Immature natural killer cell (primary cell): ENCODE data around the gene MYO1F. TPM values are rescaled to one million over a fixed set of nuclear protein-coding genes. Genes with fewer than 3 reads are reported as not detected.
A peak's percentile ranks its signal among the peaks of the same experiment; 100 is the strongest.

Experiments
- DNase-seq, 3 donors: peaks; one replicate each; pipeline ENCODE4 v3.0.0; 2022; ENCODE audit warnings: mixed read lengths in 1 of 3
- H3K27ac Mint-ChIP-seq, 6 donors: one replicate each; pipeline ENCODE4 v1.8.0; 2020; ENCODE audit warnings: mixed read lengths in 6 of 6, mild to moderate bottlenecking in 5 of 6, inconsistent platforms in 4 of 6, moderate library complexity in 3 of 6
- H3K27me3 Mint-ChIP-seq, 3 donors: one replicate each; pipeline ENCODE4 v1.8.0; 2020 to 2021; ENCODE audit warnings: low read depth in 3 of 3, mild to moderate bottlenecking in 3 of 3, mixed read lengths in 3 of 3, moderate library complexity in 3 of 3, inconsistent platforms in 1 of 3
- H3K36me3 Mint-ChIP-seq, 3 donors: one replicate each; pipeline ENCODE4 v1.8.0; 2020; ENCODE audit warnings: mixed read lengths in 3 of 3, inconsistent platforms in 2 of 3, mild to moderate bottlenecking in 2 of 3
- H3K4me1 Mint-ChIP-seq, 2 donors: one replicate each; pipeline ENCODE4 v1.8.0; 2020; ENCODE audit warnings: inconsistent platforms in 2 of 2, mild to moderate bottlenecking in 2 of 2, mixed read lengths in 2 of 2, moderate library complexity in 1 of 2
- H3K4me3 Mint-ChIP-seq, 5 donors: one replicate each; pipeline ENCODE4 v1.8.0; 2020; ENCODE audit warnings: mild to moderate bottlenecking in 5 of 5, mixed read lengths in 5 of 5, inconsistent platforms in 3 of 5, moderate library complexity in 3 of 5
- H3K9me3 Mint-ChIP-seq, 6 donors: one replicate each; pipeline ENCODE4 v1.8.0; 2020; ENCODE audit warnings: mild to moderate bottlenecking in 6 of 6, mixed read lengths in 6 of 6, inconsistent platforms in 4 of 6, moderate library complexity in 3 of 6
- polyA plus RNA-seq, 3 donors: library from polyadenylated mRNA; unstranded; fragments of 300-500 nt; fragmentation: Illumina TruSeq; gene quantifications; one replicate each; pipeline ENCODE4 v1.2.3, GENCODE V29; 2021

Gene MYO1F
- polyA plus RNA-seq, 3 donors from 2014 or later, result 104 to 340 (median 110) TPM

DNA sequence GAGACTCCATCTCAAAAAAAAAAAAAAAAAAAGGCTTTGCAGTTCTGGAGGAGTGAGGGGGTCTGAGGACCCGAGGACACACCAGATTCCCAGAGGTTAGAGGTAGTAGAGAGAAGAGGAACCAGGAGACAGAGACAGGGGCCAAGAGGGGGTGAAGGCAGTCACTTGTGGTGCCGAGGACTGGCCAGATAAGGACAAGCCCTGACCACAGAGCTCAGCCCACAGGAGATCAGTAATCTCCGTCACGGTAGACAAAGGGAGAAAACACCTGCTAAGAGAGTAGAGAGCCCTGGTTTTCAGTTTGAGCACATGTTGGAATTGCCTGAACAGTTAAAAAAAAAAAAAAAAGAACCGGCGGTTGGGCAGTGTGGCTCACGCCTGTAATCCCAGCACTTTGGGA, 73.1 kb downstream of the MYO1F start:
- Mint-ChIP-seq H3K27me3 (peaks cover 5 to 14% (median 12%) of the 10 kb centered on the region in 3 donors), H3K9me3 (no peaks in the 10 kb centered on the region), H3K36me3 (peaks cover 0 to 9% (median 0%) of the 10 kb centered on the region in 3 donors), H3K4me3 (peak overlapping the region; percentile 50 to 72 (median 67)), H3K27ac (no peak overlapping the region), H3K4me1 (peaks cover 39 to 43% of the 10 kb centered on the region in 2 donors)
- no peak for DNase-seq

DNA sequence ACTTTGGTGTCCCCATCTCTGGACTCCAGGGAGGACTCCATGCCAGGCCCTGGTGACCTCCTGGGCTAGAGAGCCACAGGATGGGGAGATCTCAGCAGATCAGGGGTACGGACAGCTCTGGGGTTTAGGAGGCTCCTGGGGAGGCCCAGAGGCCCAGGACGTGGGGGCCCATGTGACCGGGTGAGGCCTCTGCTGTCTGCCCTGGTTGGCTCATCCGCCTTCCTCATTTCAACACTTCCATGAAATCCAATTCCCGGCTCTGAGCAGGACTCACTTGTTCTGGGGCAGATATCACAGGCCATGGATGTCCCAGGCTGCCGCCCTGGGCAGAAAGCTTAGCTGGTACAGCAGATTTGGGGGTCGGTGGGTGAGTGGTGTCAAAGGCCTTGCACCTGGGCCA, 73.7 kb downstream of the MYO1F start:
- peaks cover 5 to 14% (median 12%) of the 10 kb centered on the region in 3 donors for H3K27me3 Mint-ChIP-seq

DNA sequence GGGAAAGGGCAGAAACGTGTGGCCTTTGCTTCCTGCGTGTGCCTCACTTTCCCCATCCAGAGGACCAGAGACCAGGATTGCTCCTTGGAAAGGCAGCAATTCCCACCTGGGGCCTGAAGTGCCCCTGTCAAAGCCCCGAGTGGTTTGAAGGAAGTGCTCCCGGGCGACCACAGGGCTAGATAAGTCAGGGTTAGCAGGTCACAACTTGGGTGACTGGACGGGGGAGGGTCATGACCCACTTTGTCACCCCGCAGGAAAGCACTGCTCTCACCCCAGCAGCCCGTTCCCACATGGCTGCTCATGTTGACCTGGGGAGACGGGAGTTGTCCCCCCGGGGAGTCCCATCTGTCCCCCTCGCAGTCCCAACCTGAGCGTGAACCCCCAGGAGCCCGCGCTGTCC, 75.3 kb downstream of the MYO1F start:
- H3K27ac Mint-ChIP-seq, result peak overlapping the region in 1 of 6 donors; percentile 61
- peak overlapping the region; percentile 7 to 57 (median 51) for H3K4me3 Mint-ChIP-seq
- DNase-seq, result no peak
- peaks cover 0 to 6% (median 0%) of the 10 kb centered on the region in 3 donors for H3K36me3 Mint-ChIP-seq
- H3K4me1 Mint-ChIP-seq, result peaks cover 39 to 43% of the 10 kb centered on the region in 2 donors
- no peaks in the 10 kb centered on the region for H3K9me3 Mint-ChIP-seq
- peaks cover 6 to 8% (median 7%) of the 10 kb centered on the region in 3 donors for H3K27me3 Mint-ChIP-seq

More for the DNA sequence above, 73.7 kb downstream of the MYO1F start:
- H3K36me3 Mint-ChIP-seq, result peaks cover 0 to 9% (median 0%) of the 10 kb centered on the region in 3 donors
- DNase-seq, result no peak
- peak overlapping the region in 1 of 6 donors; percentile 12 for H3K27ac Mint-ChIP-seq
- peaks cover 39 to 43% of the 10 kb centered on the region in 2 donors for H3K4me1 Mint-ChIP-seq
- H3K9me3 Mint-ChIP-seq, result no peaks in the 10 kb centered on the region
- H3K4me3 Mint-ChIP-seq, result peak overlapping the region in 4 of 5 donors; percentile 22 to 38 (median 34)

DNA sequence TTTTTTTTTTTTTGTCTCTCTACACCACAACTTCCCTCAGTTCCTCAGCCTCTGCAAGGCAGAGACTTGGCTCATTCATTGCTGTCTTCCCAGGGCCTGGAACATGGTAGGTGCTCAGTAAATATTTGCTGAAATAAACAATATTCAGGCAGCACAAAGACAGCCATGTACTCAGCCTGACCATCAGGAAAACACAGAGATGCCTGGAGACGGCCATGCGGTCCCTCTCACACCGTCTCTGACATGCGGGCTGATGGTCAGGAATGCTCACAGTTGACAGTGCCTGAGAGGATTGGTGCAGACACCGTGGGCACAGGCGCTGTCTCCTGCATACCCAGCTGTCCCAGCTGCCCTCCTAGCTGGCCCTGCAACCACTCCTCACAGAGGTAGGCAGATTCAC, 75.7 kb downstream of the MYO1F start:
- Mint-ChIP-seq H3K27ac (no peak overlapping the region), H3K9me3 (no peaks in the 10 kb centered on the region), H3K27me3 (peaks cover 5 to 8% (median 7%) of the 10 kb centered on the region in 3 donors), H3K4me1 (peaks cover 38 to 42% of the 10 kb centered on the region in 2 donors), H3K36me3 (peaks cover 0 to 6% (median 0%) of the 10 kb centered on the region in 3 donors), H3K4me3 (peak overlapping the region in 1 of 5 donors; percentile 53)
- no peak for DNase-seq

DNA sequence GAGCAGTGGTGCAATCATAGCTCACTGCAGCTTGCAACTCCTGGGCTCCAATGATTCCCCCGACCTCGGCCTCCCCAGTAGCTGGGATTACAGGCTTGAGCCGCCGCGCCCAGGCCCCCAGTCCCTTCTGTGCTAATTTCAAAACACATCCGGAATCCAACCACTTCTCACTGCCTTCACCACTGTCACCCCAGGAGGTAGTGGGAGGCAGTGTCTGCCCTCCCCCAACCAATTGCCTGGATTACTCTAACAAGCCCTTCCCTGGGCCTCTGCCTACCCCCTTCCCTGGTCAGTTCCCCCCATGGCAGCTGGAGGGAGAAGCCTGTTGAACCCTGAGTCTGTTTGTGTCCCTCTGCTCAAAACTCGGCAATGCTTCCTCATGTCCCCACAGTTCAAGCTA, 77.1 kb downstream of the MYO1F start:
- Mint-ChIP-seq H3K4me3 (peak overlapping the region in 2 of 5 donors; percentile 54 to 61), H3K9me3 (no peaks in the 10 kb centered on the region), H3K27ac (peak overlapping the region in 2 of 6 donors; percentile 47 to 88), H3K4me1 (peaks cover 33 to 38% of the 10 kb centered on the region in 2 donors), H3K27me3 (peaks cover 3 to 4% (median 4%) of the 10 kb centered on the region in 3 donors), H3K36me3 (peaks cover 0 to 6% (median 0%) of the 10 kb centered on the region in 3 donors)
- no peak for DNase-seq

DNA sequence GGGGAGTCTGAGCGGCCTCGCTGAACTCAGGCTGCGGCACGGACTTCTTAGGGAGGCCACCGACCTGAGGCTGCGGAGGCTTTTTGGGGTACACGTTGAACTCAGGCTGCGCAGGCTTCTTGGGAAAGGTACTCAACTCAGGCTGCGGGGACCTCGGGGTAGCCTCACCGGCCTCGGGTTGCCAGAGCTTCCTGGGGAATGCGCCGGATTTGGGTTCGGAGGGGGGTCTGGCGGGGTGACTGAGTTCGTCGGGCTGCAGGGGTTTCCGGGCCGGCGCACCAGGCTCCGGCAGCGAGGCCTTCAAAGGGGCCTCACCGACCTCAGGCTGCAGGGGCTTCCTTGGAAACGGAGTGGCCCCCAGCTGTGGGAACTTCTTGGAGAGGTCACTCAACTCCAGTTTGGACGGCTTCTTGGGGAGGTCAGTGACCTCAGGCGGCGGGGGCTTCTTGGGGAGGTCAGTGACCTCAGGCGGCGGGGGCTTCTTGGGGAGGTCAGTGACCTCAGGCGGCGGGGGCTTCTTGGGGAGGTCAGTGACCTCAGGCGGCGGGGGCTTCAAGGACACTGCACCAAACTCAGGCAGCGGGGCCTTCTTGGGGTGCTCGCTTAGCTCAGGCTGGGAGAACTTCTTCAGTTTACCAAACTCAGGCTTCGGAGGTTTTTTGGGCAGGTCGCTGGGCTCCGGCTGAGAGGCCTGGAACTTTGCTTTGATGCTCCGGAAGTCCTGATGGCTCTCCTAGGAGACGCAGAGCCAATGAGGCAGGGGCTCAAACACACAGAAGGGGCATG, 78.0 kb downstream of the MYO1F start:
- H3K4me3 Mint-ChIP-seq, result no peak overlapping the region
- H3K9me3 Mint-ChIP-seq, result no peaks in the 10 kb centered on the region

DNA sequence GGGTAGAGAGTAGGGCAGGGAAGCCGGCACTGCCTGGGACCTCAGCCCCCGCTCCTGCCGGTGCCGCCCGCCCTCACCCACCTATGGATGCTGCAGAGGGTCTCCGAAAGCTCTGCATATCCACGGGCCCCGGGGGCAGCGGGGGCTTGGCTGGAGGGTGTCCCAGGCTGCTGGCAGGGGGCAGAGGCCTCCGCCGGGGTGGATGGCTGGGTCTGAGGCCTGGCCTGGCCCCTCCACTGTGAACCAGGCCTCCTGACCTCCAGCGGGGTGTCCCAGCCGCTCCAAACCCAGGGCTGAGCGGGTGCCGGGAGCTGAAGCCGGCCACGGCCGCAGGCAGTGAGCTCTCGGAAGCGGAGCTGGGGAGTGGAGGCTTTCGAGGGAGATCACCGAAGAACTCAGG, 78.9 kb downstream of the MYO1F start:
- H3K9me3 Mint-ChIP-seq, result no peaks in the 10 kb centered on the region
- DNase-seq, result no peak
- H3K36me3 Mint-ChIP-seq, result peaks cover 0 to 6% (median 0%) of the 10 kb centered on the region in 3 donors
- H3K4me3 Mint-ChIP-seq, result no peak overlapping the region
- peaks cover 20 to 34% of the 10 kb centered on the region in 2 donors for H3K4me1 Mint-ChIP-seq
- H3K27me3 Mint-ChIP-seq, result peaks cover 0 to 4% (median 3%) of the 10 kb centered on the region in 3 donors
- no peak overlapping the region for H3K27ac Mint-ChIP-seq

More for the DNA sequence above, 78.0 kb downstream of the MYO1F start:
- Mint-ChIP-seq H3K27ac (no peak overlapping the region), H3K4me1 (peaks cover 30 to 35% of the 10 kb centered on the region in 2 donors), H3K27me3 (peaks cover 2 to 7% (median 3%) of the 10 kb centered on the region in 3 donors), H3K36me3 (peaks cover 0 to 6% (median 0%) of the 10 kb centered on the region in 3 donors)
- no peak for DNase-seq

DNA sequence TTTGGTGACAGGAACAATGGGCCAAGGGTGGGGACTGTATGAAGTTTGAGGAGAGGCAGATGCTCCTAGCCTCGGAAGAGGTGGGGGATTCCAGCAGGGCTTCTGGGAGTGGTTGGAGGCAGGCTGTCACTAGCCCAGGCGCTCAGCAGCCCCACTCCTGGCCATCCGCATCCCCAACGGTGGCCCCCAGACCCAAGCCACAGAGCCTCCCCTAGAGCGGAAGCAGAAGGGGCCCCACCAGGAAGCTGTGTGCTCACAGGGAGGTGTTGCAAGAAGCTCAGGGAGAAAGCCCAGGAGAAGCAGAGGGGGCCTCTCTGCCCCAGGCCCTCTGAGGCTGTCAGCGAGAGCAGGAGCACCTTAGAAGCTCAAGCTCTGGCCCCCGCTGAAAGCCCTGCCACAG, 83.1 kb downstream of the MYO1F start:
- no peak overlapping the region for H3K27ac Mint-ChIP-seq
- no peaks in the 10 kb centered on the region for H3K9me3 Mint-ChIP-seq
- H3K4me1 Mint-ChIP-seq, result peaks cover under 1 to 13% of the 10 kb centered on the region in 2 donors
- DNase-seq, result no peak
- peaks cover 0 to 7% (median 2%) of the 10 kb centered on the region in 3 donors for H3K27me3 Mint-ChIP-seq
- H3K36me3 Mint-ChIP-seq, result peaks cover 0 to 3% (median 0%) of the 10 kb centered on the region in 3 donors
- no peak overlapping the region for H3K4me3 Mint-ChIP-seq

DNA sequence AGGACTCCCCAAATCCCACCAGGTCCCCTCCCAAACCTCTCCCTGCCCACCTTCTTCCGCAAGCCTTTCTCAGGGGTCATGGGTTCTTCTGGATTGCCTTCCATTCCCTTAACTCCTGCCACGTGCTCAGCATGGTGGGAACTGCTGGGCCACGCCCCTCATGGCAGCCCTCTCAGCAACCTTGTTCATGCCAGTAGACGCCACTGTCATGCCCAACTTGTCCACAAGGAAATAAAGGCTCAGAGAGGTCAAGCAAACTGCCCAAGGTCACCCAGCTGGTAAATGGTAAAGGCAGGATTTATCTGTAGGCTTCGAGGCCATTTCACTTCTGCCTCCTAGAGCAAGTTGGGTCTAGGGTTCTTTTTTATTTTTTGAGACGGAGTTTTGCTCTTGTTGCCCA, 85.7 kb downstream of the MYO1F start:
- peaks cover 0 to 14% (median 10%) of the 10 kb centered on the region in 3 donors for H3K36me3 Mint-ChIP-seq
- DNase-seq, result no peak
- H3K9me3 Mint-ChIP-seq, result no peaks in the 10 kb centered on the region
- H3K27me3 Mint-ChIP-seq, result peaks cover 5 to 8% (median 7%) of the 10 kb centered on the region in 3 donors
- peaks cover 26 to 37% of the 10 kb centered on the region in 2 donors for H3K4me1 Mint-ChIP-seq
- H3K4me3 Mint-ChIP-seq, result no peak overlapping the region
- peak overlapping the region in 1 of 6 donors; percentile 35 for H3K27ac Mint-ChIP-seq

DNA sequence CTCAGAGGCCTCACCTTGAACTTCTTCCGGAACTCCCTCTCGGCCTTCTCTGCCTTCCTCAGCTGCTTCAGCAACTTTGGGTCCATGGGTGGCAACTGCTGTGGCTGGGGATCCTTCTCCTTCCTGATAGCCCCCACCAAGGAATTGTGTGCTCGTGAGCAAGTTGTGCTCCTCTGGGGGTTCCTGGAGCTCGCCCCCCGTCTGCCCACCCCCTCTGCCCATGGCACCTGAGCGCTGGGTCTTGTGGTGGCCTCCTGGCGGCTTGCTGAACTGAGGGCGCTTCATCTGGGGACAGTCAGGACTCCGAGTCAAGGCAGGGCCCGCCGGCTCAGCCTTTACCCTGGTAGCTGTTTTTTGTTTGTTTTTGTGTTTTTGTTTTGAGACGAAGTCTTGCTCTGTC, 86.4 kb downstream of the MYO1F start:
- Mint-ChIP-seq H3K9me3 (no peaks in the 10 kb centered on the region), H3K4me3 (no peak overlapping the region), H3K4me1 (peaks cover 31 to 41% of the 10 kb centered on the region in 2 donors), H3K36me3 (peaks cover 0 to 17% (median 13%) of the 10 kb centered on the region in 3 donors), H3K27ac (peak overlapping the region in 2 of 6 donors; percentile 30 to 57), H3K27me3 (peaks cover 7 to 10% (median 7%) of the 10 kb centered on the region in 3 donors)
- DNase-seq, result no peak

DNA sequence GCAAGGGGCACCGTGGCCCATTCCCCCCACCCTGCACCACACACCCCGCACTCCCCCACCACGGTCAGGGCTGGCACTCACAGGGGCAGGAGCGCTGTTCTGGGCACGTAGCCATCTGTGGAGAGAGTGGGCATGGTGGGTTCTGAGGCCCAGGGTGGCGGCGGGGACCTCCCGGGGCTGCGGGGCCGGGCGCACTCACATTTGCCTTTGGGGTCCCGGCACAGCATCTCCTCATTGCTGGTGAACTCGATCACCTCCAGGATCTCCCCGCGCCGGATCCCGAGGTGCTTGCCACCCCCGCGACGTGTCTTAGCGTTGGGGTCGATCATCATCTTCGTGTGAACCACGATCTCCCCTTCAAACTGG, 86.9 kb downstream of the MYO1F start:
- Mint-ChIP-seq H3K9me3 (no peaks in the 10 kb centered on the region), H3K27ac (no peak overlapping the region), H3K4me3 (no peak overlapping the region), H3K27me3 (peaks cover 7 to 11% (median 7%) of the 10 kb centered on the region in 3 donors), H3K36me3 (peaks cover 0 to 19% (median 13%) of the 10 kb centered on the region in 3 donors), H3K4me1 (peaks cover 31 to 38% of the 10 kb centered on the region in 2 donors)
- no peak for DNase-seq

DNA sequence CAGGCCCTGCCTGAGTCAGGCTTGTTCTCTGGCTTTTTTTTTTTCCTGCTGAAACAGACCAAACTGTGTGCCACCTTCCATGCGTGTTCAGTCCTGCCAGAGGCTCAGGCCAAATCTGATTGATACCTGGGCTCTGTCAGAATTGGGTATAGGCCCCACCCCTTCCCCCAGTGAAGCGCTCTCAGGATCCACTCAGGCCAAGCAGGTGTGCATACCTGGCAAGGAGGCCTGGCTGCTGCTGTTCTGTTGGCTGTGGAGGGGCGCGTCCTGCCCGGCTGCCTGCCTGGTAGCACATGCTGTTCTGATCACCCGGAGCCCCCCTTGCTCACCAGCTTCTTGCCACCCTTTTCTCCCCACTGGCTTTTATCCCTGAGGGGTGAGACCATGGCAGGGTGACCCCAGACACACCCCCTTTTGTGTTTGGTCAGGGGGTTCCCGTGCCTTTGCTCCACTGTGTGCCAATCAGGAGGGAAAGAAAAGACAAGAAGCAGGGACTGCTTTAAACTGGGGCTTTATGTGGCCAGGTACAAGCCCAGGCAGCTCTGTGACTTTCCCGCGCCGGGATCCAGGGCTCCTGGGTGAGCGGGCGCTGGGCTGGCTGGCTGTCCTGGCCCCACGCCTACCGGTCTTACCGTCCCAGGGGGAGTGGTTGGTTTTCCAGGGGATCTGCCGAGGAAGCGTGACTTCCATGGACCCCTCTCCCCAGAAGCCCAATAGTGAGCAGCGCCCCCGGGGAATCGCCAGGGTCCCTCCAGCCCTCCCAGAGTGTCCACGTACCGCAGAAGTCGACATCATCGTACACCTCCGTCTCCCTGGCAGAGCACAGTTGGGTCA, 87.5 kb downstream of the MYO1F start:
- DNase-seq, result no peak
- peaks cover 7 to 16% (median 8%) of the 10 kb centered on the region in 3 donors for H3K27me3 Mint-ChIP-seq
- peak overlapping the region in 1 of 5 donors; percentile 18 for H3K4me3 Mint-ChIP-seq
- H3K27ac Mint-ChIP-seq, result peak overlapping the region in 5 of 6 donors; percentile 7 to 77 (median 59)
- H3K4me1 Mint-ChIP-seq, result peaks cover 31 to 39% of the 10 kb centered on the region in 2 donors
- H3K9me3 Mint-ChIP-seq, result no peaks in the 10 kb centered on the region
- peaks cover 0 to 24% (median 17%) of the 10 kb centered on the region in 3 donors for H3K36me3 Mint-ChIP-seq

DNA sequence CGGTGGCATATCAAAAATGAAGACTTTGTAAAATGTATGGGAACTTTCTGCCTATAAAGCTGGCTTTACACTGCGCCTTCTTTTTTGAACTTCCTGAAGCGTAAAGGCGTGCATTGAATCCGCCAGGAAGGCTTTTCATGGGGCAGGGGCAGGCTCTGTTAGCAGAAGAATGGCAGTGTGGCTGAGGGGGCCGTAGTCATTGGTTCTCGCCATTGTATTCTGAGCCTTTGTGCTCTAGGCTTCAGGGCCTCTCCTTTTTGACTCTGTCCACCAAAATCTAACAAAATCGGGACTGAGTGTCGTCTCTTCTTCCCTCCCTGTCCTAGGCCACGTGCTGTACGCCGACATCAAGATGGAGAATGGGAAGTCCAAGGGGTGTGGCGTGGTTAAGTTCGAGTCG, 88.9 kb downstream of the MYO1F start:
- Mint-ChIP-seq H3K4me1 (peaks cover 31 to 33% of the 10 kb centered on the region in 2 donors), H3K4me3 (peak overlapping the region in 3 of 5 donors; percentile 59 to 77 (median 66))

More for the DNA sequence above, 88.9 kb downstream of the MYO1F start:
- DNase-seq, result no peak
- Mint-ChIP-seq H3K9me3 (no peaks in the 10 kb centered on the region), H3K27ac (peak overlapping the region; percentile 85 to 91 (median 88)), H3K36me3 (peaks cover 0 to 24% (median 17%) of the 10 kb centered on the region in 3 donors), H3K27me3 (peaks cover 8 to 16% (median 8%) of the 10 kb centered on the region in 3 donors)
